ENCODE data around the gene DHRS13. TPM values are rescaled to one million over a fixed set of nuclear protein-coding genes. Genes with fewer than 3 reads are reported as not detected.

Gene DHRS13
- polyA plus RNA-seq, 2 of the 4 experiments (the other 2 are of a cell fraction), result 4.8 to 7.0 TPM

DNA sequence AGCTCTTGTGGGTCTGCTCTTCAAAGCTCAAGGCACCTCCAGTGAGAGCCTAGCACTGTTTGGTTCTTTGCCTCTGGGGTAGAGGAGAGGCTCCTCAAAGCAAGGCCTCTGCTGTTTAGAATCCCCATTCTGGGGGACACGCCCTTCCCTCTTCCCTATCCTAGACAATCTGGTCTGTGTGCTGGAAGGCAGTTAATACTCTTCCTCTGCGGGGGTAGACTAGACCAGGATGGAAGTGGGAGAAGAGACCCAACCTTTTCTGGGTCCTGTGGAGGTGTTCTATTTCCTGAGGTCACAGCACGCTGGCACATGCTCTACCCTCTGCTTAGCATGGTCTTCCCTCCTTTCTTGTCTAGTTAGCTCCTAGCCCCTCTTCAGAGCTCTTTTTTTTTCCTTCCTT is 40.3 kb downstream of the DHRS13 start:
- TF ChIP-seq ZSCAN20 (CRISPR knock-in tag; IDR thresholded peaks at IDR 0.05) (no peak), TP53 (CRISPR knock-in tag; IDR thresholded peaks at IDR 0.05) (no peak), HOXB5 (CRISPR knock-in tag; IDR thresholded peaks at IDR 0.05) (no peak), NR3C1 (IDR thresholded peaks at IDR 0.05) (no peak), HOXB13 (CRISPR knock-in tag; IDR thresholded peaks at IDR 0.05; ENCODE audit: low read depth) (no peak), CEBPB (IDR thresholded peaks at IDR 0.05) (no peak), HDAC2 (IDR thresholded peaks at IDR 0.05) (no peak), GATA3 (IDR thresholded peaks at IDR 0.05; ENCODE audit: borderline replicate concordance) (no peak), ELK1 (IDR thresholded peaks at IDR 0.05; ENCODE audit: low read depth, low read length) (no peak), FOSL2 (IDR thresholded peaks at IDR 0.05) (no peak), FOSL2 (CRISPR knock-in tag; IDR thresholded peaks at IDR 0.05) (no peak), NPAS2 (CRISPR knock-in tag; IDR thresholded peaks at IDR 0.05; ENCODE audit: borderline replicate concordance) (no peak), SREBF2 (IDR thresholded peaks at IDR 0.05) (no peak), HOXA7 (CRISPR knock-in tag; IDR thresholded peaks at IDR 0.05) (no peak), TFCP2L1 (CRISPR knock-in tag; IDR thresholded peaks at IDR 0.05) (no peak), EHF (CRISPR knock-in tag; IDR thresholded peaks at IDR 0.05) (no peak), HEYL (CRISPR knock-in tag; IDR thresholded peaks at IDR 0.05) (no peak), RARB (CRISPR knock-in tag; IDR thresholded peaks at IDR 0.05) (no peak)
- TF ChIP-seq, protein P1, sequence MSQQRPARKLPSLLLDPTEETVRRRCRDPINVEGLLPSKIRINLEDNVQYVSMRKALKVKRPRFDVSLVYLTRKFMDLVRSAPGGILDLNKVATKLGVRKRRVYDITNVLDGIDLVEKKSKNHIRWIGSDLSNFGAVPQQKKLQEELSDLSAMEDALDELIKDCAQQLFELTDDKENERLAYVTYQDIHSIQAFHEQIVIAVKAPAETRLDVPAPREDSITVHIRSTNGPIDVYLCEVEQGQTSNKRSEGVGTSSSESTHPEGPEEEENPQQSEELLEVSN (IDR thresholded peaks at IDR 0.05; ENCODE audit: borderline replicate concordance, low read depth), result no peak
- TF ChIP-seq, protein P2, sequence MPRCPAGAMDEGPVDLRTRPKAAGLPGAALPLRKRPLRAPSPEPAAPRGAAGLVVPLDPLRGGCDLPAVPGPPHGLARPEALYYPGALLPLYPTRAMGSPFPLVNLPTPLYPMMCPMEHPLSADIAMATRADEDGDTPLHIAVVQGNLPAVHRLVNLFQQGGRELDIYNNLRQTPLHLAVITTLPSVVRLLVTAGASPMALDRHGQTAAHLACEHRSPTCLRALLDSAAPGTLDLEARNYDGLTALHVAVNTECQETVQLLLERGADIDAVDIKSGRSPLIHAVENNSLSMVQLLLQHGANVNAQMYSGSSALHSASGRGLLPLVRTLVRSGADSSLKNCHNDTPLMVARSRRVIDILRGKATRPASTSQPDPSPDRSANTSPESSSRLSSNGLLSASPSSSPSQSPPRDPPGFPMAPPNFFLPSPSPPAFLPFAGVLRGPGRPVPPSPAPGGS (IDR thresholded peaks at IDR 0.05), result no peak
- TF ChIP-seq, protein P3, sequence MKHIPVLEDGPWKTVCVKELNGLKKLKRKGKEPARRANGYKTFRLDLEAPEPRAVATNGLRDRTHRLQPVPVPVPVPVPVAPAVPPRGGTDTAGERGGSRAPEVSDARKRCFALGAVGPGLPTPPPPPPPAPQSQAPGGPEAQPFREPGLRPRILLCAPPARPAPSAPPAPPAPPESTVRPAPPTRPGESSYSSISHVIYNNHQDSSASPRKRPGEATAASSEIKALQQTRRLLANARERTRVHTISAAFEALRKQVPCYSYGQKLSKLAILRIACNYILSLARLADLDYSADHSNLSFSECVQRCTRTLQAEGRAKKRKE (CRISPR knock-in tag; IDR thresholded peaks at IDR 0.05; ENCODE audit: low read depth), result no peak
- POLR2A ChIA-PET, result no interaction called here
- Histone ChIP-seq H3K4me3 (no peak overlapping the region), H3K27ac (no peak overlapping the region), H3K9me3 (no peaks in the 10 kb centered on the region), H3K4me1 (no peaks in the 10 kb centered on the region), H3K4me2 (no peak overlapping the region)
- CTCF ChIA-PET, result interaction anchor here (1.0 to 7.3 kb wide), 8 partner anchors 17 to 136 kb away, joined by 3 to 58 read pairs (median 3); no protein-coding TSS in a partner anchor
- WGBS (ENCODE audit: missing lambda C conversion rate), result 83% methylated on average over 3 of the region's 3 CpGs
- no peak for DNase-seq (ENCODE audit: low read depth in 1 of 2, low spot score in 1 of 2)
- peak in 1 of 2 experiments; percentile 26; a peak in 1 of 6 replicates for ATAC-seq
- no peak for FAIRE-seq

DNA sequence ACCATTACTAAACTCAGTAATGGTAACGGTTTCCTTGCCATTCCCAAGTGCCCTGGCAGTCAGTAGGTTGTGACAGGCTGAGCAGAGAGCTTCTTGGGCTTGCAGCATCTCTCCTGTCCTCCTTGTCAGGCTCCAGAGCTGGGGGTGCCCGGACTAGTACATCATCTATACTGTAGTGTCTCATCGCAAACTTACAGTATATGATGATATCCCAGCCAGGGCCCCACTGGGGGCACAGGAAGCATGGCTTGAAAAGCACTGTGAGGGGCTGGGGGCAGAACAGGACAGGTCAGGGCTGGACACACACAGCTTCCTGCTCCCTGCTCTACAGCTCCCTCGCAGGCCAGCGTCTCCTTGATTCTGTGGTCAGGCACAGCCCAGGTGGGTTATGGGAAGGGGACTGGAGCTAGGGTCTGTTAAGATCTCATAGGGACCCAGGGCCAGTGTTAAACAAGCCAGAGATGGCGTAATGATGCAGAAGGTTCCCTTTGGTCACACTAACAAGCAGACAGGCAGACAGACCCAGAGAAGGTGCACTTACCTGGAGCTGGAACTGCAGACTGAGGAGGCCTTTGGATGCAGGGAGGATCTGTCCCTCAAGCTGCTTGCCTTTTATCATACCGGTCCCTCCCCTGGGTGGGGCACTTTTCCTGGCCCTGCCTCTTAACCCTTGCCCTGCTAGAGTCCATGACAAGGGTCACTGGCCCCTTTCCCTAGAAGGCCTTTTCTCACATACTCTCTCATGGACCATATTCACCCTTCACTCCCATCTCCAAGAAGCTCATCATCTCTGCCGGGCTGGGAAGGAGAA is 41.3 kb downstream of the DHRS13 start:
- Histone ChIP-seq H3K4me3 (no peak overlapping the region), H3K27ac (no peak overlapping the region), H3K4me2 (no peak overlapping the region), H3K4me1 (no peaks in the 10 kb centered on the region), H3K9me3 (no peaks in the 10 kb centered on the region)
- ChIA-PET CTCF (interaction anchor here (0.6 to 7.3 kb wide), 15 partner anchors 8 to 112 kb away, joined by 3 to 58 read pairs (median 3); partner anchors contain the start of genes FAM222B and FLOT2), POLR2A (no interaction called here)
- 74% methylated on average over 8 of the region's 8 CpGs for WGBS (ENCODE audit: missing lambda C conversion rate)
- FAIRE-seq (no peak), ATAC-seq (peak; percentile 41 to 54; a peak in 4 of 6 replicates), DNase-seq (ENCODE audit: low read depth in 1 of 2, low spot score in 1 of 2) (no peak)
- TF ChIP-seq CEBPB (IDR thresholded peaks at IDR 0.05) (no peak), CHD4 (IDR thresholded peaks at IDR 0.05; ENCODE audit: borderline replicate concordance) (no peak), HOXB13 (CRISPR knock-in tag; IDR thresholded peaks at IDR 0.05; ENCODE audit: low read depth) (no peak), RNF2 (IDR thresholded peaks at IDR 0.05; ENCODE audit: borderline replicate concordance, low read depth) (no peak), ZNF302 (CRISPR knock-in tag; IDR thresholded peaks at IDR 0.05) (no peak), ZFP36 (IDR thresholded peaks at IDR 0.05; ENCODE audit: borderline replicate concordance, partially characterized antibody) (no peak), USF2 (IDR thresholded peaks at IDR 0.05) (no peak), NR3C1 (IDR thresholded peaks at IDR 0.05) (no peak), NPAS2 (CRISPR knock-in tag; IDR thresholded peaks at IDR 0.05; ENCODE audit: borderline replicate concordance) (no peak), NFE2L2 (conservative IDR thresholded peaks at IDR 0.05; ENCODE audit: low read length) (no peak), SMC3 (IDR thresholded peaks at IDR 0.05) (no peak), ZSCAN20 (CRISPR knock-in tag; IDR thresholded peaks at IDR 0.05) (no peak), RCOR1 (IDR thresholded peaks at IDR 0.05; ENCODE audit: low read depth, low read length) (no peak), HOXA7 (CRISPR knock-in tag; IDR thresholded peaks at IDR 0.05) (no peak), PHF8 (IDR thresholded peaks at IDR 0.05; ENCODE audit: borderline replicate concordance, low read depth) (no peak)
- TF ChIP-seq, protein P2 (IDR thresholded peaks at IDR 0.05), result no peak

Measured in A549 (cell line).